Astrocyte of the hippocampus (primary cell): ENCODE results near the gene SIMC1.

Source experiments
- DNase-seq: peaks from one replicate; pipeline ENCODE4 v3.0.0; 2011; ENCODE audit warnings: low read depth, low spot score

SIMC1 gene

GRCh38 chr5:176387384-176387925 lies 149.2 kb downstream of the SIMC1 start:
- DNase-seq, result peak; percentile 20

GRCh38 chr5:176388003-176388443 lies 149.8 kb downstream of the SIMC1 start:
- peak; percentile 46 for DNase-seq

DNA sequence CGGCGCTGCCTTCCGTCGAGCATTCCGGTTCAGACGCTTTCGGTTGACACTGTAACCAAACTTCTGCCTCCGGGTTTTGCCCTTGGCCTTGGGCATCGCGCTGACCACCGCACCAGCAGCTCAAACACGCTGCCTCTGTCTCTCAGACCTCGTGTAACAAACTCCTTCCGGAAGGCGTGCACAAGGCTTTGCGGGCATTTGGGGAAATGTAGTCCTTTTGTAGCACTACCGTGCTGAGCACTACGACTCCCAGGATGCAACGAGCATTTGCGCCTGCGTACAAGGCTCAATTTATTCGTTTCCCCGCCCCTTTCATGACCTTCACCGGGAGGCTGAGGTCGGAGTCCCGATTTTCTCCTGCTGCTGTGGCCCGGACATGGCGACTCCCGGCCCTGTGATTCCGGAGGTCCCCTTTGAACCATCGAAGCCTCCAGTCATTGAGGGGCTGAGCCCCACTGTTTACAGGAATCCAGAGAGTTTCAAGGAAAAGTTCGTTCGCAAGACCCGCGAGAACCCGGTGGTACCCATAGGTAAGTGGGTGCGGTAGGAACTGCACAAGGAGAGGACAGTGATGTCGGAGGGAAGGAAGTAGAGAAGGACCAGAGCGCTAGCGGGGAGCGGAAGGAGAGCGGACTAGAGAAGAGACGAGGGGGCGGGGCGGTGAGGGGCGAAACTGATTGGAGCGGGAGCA lies 150.4 kb downstream of the SIMC1 start, which contains the start of the genes HIGD2A and NOP16:
Gene HIGD2A, plus strand, starts transcription at position 308 of the 691 bp plus-strand sequence. Its CDS starts 69 bp downstream, at position 377.
Gene NOP16, minus strand, starts transcription at position 155 of the 691 bp plus-strand sequence. Its CDS starts 59 bp downstream, at position 96.
- DNase-seq, result peak; percentile 99

GRCh38 chr5:176389135-176390123 lies 151.2 kb downstream of the SIMC1 start:
- no peak for DNase-seq

GRCh38 chr5:176391479-176391878 lies 153.3 kb downstream of the SIMC1 start:
- no peak for DNase-seq

- DNase-seq, result no peak
Observed at GRCh38 chr5:176391999-176392398, 153.8 kb downstream of the SIMC1 start.

- DNase-seq, result no peak
Observed at GRCh38 chr5:176392526-176392925, 154.3 kb downstream of the SIMC1 start.

DNA sequence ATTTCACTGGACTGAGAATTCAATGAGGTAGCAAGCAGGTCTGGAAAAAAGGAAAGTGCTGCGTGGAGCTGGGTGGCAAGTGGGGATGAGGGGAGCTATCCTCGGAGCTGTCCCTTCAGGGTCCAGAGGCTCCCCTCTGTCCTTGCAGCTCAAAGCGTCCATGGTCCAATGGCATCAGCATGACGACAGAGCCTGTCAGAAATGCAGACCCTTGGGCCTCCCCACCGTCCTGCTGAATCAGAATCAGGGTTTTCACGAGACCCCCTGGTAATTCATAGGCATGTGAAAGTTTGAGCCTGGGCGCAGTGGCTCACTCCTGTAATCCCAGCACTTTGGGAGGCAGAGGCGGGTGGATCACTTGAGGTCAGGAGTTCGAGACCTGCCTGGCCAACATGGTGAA lies 155.9 kb downstream of the SIMC1 start:
- no peak for DNase-seq

DNA sequence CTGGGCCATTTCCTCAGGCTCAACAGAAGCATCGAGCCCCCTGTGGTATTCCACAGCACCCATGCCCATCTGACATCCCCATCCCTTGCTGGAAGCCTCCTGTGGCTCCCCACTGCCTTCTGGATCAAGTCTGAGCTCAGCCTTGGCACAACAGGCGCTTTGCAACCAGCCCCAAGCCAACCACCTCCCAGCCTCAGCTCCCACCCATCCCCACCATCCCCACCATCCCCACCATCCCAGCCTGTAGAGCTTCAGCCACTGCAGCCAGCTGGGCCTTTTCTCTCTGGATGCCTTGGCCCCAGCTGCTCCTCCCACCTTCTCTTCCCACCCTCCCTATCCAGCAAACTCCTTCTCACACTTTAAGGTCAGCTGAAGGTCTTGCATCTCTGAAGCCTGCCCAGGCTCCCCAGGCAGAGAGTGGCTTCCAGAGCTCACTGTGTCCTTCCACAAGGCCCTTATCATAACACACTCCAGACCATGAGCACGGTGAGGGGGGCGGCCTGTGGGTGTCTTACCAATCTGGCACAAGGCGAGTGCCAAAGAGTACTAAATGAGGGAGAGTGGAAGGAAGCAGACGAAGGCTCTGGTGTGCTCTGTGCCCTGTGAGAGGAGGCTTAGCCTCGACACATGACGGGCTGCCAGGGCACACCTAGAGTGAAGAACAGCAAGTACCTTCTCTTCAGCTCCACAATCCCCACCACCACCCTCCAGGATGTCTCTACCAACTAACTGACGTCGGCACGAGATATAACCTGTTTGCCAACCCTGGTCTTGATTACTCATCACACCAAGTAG lies 156.9 kb downstream of the SIMC1 start:
- no peak for DNase-seq
